GM18873 (cell line): ENCODE measurements around the gene ANKRD11.

Experiments
- ATAC-seq: cut with Tn5 transposase; IDR thresholded peaks from one replicate; pipeline ENCODE4 v1.9.1; 2021; ENCODE audit warnings: mild to moderate bottlenecking, moderate library complexity, moderate number of reproducible peaks; ENCODE audit not compliant: unreplicated experiment, low FRiP score

Gene ANKRD11

GRCh38 chr16:89293276-89294143 is 196.9 kb downstream of the ANKRD11 start:
- no peak for ATAC-seq

DNA sequence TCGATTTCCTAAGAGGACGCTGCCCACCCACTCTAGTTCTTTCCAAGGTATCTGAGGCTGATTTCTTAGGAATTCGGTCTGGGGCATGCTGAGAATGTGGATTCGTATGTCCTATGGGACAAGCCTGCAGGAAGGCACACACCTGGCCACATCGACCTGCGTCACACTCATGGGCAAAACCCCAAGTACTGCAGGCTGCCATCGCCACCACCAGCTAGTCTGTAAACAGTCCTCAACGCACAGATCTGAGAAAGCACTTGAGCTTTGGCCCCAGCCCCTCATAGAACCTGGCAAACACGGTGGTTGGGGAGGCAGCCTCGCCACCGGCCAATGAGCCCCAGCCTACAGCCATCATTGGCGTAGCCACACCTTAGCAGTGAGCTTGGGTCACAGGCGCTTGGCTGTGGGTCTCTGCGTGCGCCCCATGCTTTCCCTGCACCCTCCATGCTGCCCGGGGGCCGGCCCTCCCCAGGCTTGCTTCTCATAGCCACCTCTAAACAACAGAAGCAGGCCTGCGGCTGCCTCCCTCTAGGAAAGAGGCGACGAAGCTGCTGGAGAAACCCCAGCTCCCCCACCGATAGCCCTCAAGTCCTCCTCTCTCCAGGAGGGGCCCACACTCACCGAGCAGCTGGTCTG is 197.8 kb downstream of the ANKRD11 start:
- ATAC-seq: no peak

DNA sequence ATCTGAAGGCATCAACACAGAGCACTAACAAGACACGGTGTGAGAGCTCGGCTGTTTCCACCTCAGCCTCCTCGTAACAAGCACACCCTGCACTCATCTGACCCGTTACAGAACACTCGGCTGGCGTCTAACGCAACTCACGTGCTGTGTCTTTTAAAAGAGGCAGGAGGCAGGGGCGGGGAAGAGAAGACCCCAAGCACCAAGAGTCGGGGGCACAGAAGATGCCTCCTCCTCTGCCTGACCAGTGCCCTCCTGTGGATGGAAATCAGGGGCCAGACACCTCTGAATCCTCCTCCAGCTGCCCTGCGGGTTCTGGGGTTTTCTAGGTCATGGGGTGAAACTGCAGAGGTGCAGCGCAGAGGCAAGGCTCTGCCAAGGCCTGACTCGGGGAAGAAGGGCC is 198.6 kb downstream of the ANKRD11 start:
- ATAC-seq: no peak

GRCh38 chr16:89291363-89291762 is 199.0 kb downstream of the ANKRD11 start:
- no peak for ATAC-seq

DNA sequence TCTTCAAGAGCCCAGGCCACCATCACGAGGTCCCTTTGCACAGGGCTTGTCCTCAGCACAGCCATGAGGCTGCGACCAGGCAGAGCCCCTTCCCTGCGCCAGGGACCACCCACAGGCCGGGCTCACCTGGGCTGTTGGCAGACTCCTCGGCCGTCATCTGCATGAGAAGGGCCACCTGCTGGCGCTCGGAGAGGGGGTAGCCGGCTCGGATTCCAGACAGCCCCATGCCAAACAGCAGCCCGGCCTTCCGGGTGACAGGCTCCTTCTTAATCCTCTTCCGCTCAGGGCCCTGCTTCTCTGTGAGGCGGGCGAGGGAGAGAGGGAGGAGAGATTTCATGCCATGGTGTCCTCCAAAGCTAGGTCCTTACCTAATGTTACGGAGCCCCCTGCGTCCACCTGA is 199.5 kb downstream of the ANKRD11 start:
- ATAC-seq: no peak

GRCh38 chr16:89290472-89290871 is 199.9 kb downstream of the ANKRD11 start:
- ATAC-seq: no peak

- no peak for ATAC-seq
Measured at GRCh38 chr16:89289428-89290395, 200.6 kb downstream of the ANKRD11 start.

GRCh38 chr16:89288966-89289365 is 201.4 kb downstream of the ANKRD11 start:
- ATAC-seq: no peak

DNA sequence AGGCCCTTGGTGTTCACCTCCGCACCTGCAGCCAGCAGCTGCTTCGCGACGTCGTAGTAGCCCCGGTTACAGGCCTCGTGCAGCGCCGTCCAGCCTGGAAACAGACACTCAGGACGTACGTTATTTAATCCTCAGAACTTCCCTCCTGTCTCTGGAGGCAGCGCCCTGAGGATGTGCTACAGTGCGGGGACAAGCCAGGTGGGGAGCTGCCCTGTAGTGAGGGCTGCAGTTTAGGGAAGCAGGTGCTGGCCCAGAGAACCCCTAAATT is 201.8 kb downstream of the ANKRD11 start:
- no peak for ATAC-seq

GRCh38 chr16:89287777-89288576 is 202.4 kb downstream of the ANKRD11 start:
- no peak for ATAC-seq

DNA sequence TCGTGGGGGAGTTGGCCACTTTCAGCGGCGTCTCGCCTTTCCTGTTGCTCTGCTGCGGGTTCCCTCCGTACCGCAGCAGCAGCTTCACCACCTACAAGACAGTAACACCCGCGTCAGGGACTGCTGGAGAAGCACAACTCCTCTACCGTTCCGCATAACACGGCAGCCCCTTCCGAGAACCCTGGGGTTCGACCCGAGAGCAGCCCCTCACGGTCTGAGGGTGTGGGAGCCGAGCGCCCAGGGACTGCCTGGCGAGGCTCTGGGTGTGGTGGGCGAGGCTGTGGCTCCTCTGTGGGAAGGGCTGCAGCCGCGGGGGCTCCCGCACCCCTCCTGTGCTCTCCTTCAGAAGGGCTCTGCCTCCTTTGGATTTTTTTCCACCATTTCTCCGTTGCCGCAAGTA is 204.3 kb downstream of the ANKRD11 start:
- no peak for ATAC-seq

DNA sequence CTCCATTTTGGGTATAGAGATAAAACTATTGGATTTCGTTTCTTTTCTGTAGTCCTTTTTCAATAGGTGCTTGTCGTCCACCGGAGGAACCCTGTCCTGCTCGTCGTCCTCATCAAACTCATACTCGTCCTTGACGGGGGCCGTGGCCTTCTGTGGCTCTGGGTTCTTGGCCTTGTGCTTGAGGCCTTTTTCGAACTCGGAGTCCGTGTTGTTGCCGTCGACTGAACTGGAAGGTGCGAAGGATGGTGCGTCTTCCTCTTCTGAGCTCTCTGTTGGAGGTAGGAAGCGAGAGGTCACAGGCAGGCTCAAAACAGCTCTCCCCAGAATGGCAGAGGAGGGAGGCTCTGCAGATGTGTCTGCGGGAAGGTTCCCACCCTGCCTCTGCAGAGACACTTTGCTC is 205.0 kb downstream of the ANKRD11 start:
- ATAC-seq: no peak

GRCh38 chr16:89283449-89283848 is 206.9 kb downstream of the ANKRD11 start:
- ATAC-seq: no peak

- no peak for ATAC-seq
Measured at GRCh38 chr16:89282523-89282922, 207.8 kb downstream of the ANKRD11 start.

GRCh38 chr16:89281829-89282228 is 208.5 kb downstream of the ANKRD11 start:
- ATAC-seq: no peak

DNA sequence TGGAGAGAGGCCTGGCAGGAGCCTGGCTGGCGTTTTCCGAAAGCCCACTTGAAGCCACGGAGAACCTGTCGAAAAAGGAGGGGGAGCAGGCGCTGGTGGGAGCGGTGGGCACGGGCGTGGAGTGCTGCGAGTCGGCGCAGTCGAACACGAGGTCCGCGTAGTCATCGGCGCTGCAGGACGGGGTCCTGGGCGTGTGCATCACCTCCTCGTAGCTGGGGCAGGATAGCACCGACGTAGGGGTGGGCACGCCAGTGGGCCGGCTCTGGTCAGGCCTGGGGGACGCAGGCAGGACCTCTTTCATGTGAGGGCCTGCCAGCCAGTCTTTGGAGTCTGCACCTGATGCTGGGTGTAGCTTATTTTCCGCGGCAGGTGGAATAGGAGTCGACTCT is 209.2 kb downstream of the ANKRD11 start:
- no peak for ATAC-seq

- ATAC-seq: no peak
Measured at GRCh38 chr16:89280546-89281188, 209.7 kb downstream of the ANKRD11 start.

DNA sequence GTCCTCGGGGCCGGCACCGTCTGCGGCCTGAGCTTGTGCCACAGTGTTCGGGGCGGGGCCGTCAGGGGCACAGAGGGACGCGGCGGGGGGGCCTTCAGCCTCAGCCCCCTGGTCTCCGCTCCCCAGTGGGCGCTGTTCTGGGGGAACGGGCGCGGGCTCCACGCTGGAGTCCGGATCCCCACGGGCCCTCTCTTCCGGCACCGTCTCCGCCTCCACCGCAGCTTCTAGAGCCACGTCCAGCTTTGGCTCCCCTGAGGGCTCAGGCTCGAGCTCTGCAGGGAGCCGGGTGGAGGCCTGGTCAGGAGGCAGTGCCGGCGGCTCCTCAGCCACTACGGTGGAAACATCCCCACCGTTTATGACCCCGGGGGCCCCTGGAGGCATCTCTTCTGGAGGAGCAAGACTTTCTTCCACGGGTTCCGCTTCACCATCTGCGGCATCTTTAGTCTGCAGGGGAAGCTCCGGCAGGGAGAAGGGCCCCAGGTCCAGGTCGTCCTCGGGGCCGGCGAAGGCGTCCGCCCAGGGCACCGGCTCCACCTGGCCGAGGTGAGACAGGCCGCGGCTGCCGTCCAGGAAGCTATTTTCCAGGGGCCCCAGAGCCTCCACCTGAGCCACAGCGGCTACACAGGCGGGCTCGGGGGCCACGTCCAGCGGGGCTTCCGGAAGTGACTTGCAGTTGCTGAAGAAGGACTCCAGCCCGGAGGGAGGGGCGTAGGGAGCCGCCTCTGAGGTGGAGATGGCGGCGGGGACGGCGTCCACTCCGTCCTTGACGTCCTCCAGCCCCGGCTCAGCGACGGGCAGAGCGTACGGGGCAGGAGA is 210.5 kb downstream of the ANKRD11 start:
- no peak for ATAC-seq
